Gastroesophageal sphincter (tissue), 4 donors: Measurements from ENCODE around the gene SLC35G3. TPM values are rescaled to one million over a fixed set of nuclear protein-coding genes. Genes with fewer than 3 reads are reported as not detected.
"Not testable (repeated sequence)": the region's sequence is repeated elsewhere in the genome, so short reads cannot be mapped to it uniquely, and the experiment has no call there.

ENCODE experiments used
- ATAC-seq: fragments of 150-250 bp; one replicate; pipeline ENCODE4 v1.9.1; 2016; ENCODE audit warnings: mild to moderate bottlenecking, moderate library complexity
- H3K27ac ChIP-seq, 4 donors: fragments of 200-600 bp; sonication (generic) in 3 of 4; 1 replicate in 3 of 4; 2 replicates in 1 of 4; pipeline ENCODE4 v1.5.1; 2016 to 2019
- H3K27me3 ChIP-seq: fragments of 200-600 bp; sonication (generic); one replicate; pipeline ENCODE4 v1.5.1; 2019
- H3K36me3 ChIP-seq, 2 donors: fragments of 200-600 bp; sonication (generic); one replicate each; pipeline ENCODE4 v1.5.1; 2019; ENCODE audit warnings: control low read depth in 1 of 2
- H3K4me1 ChIP-seq, 3 donors: fragments of 200-600 bp; sonication (generic); 1 replicate in 2 of 3; 2 replicates in 1 of 3; pipeline ENCODE4 v1.5.1; 2016 to 2019; ENCODE audit warnings: control low read depth in 2 of 3
- H3K4me3 ChIP-seq, 2 donors: fragments of 200-600 bp; sonication (generic); one replicate each; pipeline ENCODE4 v1.5.1; 2019; ENCODE audit warnings: mild to moderate bottlenecking in 1 of 2, moderate library complexity in 1 of 2
- H3K9me3 ChIP-seq, 3 donors: fragments of 200-600 bp; sonication (generic); one replicate each; pipeline ENCODE4 v1.5.1; 2017 to 2019; ENCODE audit warnings: control low read depth in 2 of 3
- EP300 ChIP-seq: sonication (generic); formaldehyde crosslinking; IDR thresholded peaks from one replicate; pipeline ENCODE4 v1.6.1; 2017; ENCODE audit warnings: antibody characterized with exemption, mild to moderate bottlenecking
- POLR2A ChIP-seq, 2 donors: fragments of 450-650 bp; IDR thresholded peaks; one replicate each; pipeline ENCODE4 v1.6.1; 2017; ENCODE audit warnings: antibody characterized with exemption in 2 of 2, mild to moderate bottlenecking in 2 of 2, moderate library complexity in 1 of 2
- POLR2AphosphoS5 ChIP-seq: sonication (generic); formaldehyde crosslinking; IDR thresholded peaks from one replicate; pipeline ENCODE4 v1.6.1; 2017; ENCODE audit warnings: antibody characterized with exemption
- WGBS, 2 donors: methylation state at CpG; one replicate each; pipeline ENCODE4 v1.1.5; 2018; ENCODE audit warnings: low coverage in 1 of 2; 5-methylcytosine and 5-hydroxymethylcytosine counted together
- total RNA-seq, 4 donors: library from RNA; depleted of rRNA; stranded (reverse); fragments of >200 nt; gene quantifications; one replicate each; pipeline ENCODE4 v1.1.0, GENCODE V29; 2016
- TF ChIP-seq, protein P1 (sequence below), 4 experiments: fragments of 200-600 bp in 2 of 4; fragments of 450-650 bp in 2 of 4; sonication (generic) in 1 of 4; IDR thresholded peaks; one replicate each; pipeline ENCODE4 v1.5.1; 2017 to 2019; ENCODE audit warnings: antibody characterized with exemption in 4 of 4, mild to moderate bottlenecking in 2 of 4, moderate library complexity in 2 of 4

Gene SLC35G3
- total RNA-seq, 4 donors from 2014 or later, result not detected

DNA sequence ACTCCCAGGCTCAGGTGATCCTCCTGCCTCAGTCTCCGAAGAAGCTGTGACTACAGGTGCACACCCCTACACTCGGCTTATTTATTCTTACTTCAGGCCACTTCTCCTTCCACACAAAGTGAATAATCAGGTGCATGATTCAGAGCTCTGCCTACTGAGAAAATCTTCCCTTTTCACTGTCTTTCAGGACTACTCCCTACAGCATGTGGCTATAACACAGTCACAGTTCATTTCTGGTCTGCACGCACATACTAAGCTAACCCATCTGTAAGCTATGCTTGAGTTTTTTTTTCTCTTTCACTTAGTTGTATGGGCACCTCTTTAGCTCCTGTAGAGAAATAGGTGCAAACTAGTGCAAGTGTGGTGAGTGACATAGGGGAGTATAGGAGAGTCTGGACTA, 41.1 kb upstream of the SLC35G3 start:
- H3K36me3 ChIP-seq, result no peaks in the 10 kb centered on the region
- ATAC-seq, result no peak
- no peak overlapping the region for H3K27ac ChIP-seq
- no peaks in the 10 kb centered on the region for H3K9me3 ChIP-seq
- H3K4me3 ChIP-seq, result no peak overlapping the region
- 82% methylated on average over 2 to 3 of the region's 3 CpGs for WGBS, 2 donors
- peaks cover 28% of the 10 kb centered on the region for H3K27me3 ChIP-seq
- no peaks in the 10 kb centered on the region for H3K4me1 ChIP-seq
- no peak for TF ChIP-seq POLR2AphosphoS5
- no peak for TF ChIP-seq POLR2A (IDR thresholded peaks at IDR 0.05)
- TF ChIP-seq EP300, result no peak
- TF ChIP-seq, protein P1, sequence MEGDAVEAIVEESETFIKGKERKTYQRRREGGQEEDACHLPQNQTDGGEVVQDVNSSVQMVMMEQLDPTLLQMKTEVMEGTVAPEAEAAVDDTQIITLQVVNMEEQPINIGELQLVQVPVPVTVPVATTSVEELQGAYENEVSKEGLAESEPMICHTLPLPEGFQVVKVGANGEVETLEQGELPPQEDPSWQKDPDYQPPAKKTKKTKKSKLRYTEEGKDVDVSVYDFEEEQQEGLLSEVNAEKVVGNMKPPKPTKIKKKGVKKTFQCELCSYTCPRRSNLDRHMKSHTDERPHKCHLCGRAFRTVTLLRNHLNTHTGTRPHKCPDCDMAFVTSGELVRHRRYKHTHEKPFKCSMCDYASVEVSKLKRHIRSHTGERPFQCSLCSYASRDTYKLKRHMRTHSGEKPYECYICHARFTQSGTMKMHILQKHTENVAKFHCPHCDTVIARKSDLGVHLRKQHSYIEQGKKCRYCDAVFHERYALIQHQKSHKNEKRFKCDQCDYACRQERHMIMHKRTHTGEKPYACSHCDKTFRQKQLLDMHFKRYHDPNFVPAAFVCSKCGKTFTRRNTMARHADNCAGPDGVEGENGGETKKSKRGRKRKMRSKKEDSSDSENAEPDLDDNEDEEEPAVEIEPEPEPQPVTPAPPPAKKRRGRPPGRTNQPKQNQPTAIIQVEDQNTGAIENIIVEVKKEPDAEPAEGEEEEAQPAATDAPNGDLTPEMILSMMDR (IDR thresholded peaks at IDR 0.05), result no peak

DNA sequence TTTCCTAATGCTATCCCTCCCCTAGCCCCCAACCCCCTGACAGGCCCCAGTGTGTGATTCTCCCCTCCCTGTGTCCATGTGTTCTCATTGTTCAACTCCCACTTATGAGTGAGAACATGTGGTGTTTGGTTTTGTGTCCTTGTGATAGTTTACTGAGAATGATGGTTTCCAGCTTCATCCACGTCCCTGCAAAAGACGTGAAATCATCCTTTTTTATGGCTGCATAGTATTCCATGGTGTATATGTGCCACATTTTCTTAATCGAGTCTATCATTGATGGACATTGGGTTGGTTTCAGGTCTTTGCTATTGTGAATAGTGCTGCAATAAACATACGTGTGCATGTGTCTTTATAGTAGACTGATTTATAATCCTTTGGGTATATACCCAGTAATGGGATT, 40.1 kb upstream of the SLC35G3 start:
- H3K4me3 ChIP-seq, H3K36me3 ChIP-seq, H3K27ac ChIP-seq, H3K4me1 ChIP-seq, H3K9me3 ChIP-seq, ATAC-seq: not testable (repeated sequence)
- WGBS, 2 donors, result 76 to 79% methylated on average over 3 to 4 of the region's 4 CpGs
- peaks cover 28% of the 10 kb centered on the region for H3K27me3 ChIP-seq

DNA sequence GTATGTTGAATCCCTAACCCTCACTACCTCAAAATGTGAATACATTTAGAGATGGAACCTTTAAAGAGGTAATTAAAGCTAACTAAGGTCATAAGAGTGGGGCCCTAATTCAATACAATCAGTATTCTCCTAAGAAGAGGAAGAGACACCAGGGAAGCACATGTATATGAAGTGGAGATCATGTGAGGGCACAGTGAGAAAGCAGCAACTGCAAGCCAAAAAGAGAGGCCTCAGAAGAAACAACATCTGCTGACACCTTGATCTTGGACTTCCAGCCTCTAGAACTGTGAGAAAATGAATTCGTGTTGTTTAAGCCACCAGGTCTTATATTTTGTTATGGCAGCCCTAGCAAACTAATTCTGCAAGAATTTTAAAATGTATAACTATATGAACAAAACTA, 35.4 kb upstream of the SLC35G3 start:
- ATAC-seq, result no peak
- peaks cover 14% of the 10 kb centered on the region for H3K27me3 ChIP-seq
- TF ChIP-seq, protein P1 (IDR thresholded peaks at IDR 0.05), result no peak
- TF ChIP-seq POLR2AphosphoS5 (no peak), EP300 (no peak), POLR2A (IDR thresholded peaks at IDR 0.05) (no peak)
- 71 to 76% methylated on average over 1 of the region's 1 CpG for WGBS, 2 donors
- H3K4me1 ChIP-seq, result no peaks in the 10 kb centered on the region
- no peak overlapping the region for H3K27ac ChIP-seq
- H3K36me3 ChIP-seq, result no peaks in the 10 kb centered on the region
- H3K9me3 ChIP-seq, result no peaks in the 10 kb centered on the region
- H3K4me3 ChIP-seq, result no peak overlapping the region

DNA sequence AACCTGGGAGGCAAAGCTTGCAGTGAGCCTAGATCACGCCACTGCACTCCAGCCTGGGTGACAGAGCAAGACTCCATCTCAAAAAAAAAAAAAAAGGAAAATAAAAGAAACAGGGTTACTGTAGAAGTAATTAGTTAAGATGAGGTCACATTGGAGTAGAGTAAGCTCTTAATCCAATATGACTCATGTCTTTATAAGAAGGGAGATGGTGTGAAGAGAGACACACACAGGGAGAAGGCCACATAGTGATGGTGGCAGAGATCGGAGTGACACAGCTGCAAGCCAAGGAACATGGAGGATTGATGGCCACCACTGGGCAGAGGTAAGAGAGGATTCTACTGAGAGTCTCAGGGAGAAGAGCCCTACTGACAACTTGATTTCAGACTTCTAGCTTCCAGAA, 33.4 kb upstream of the SLC35G3 start:
- TF ChIP-seq EP300 (no peak), POLR2AphosphoS5 (no peak), POLR2A (IDR thresholded peaks at IDR 0.05) (no peak)
- TF ChIP-seq, protein P1 (IDR thresholded peaks at IDR 0.05), result no peak
- Histone ChIP-seq H3K36me3 (no peaks in the 10 kb centered on the region), H3K4me3 (no peak overlapping the region), H3K27ac (no peak overlapping the region), H3K4me1 (no peaks in the 10 kb centered on the region), H3K27me3 (peaks cover under 1% of the 10 kb centered on the region), H3K9me3 (peaks cover 0 to 4% (median 0%) of the 10 kb centered on the region in 3 donors)
- 84% methylated on average over 2 of the region's 2 CpGs; no CpG with 5 or more reads in 1 of the 2 donors for WGBS, 2 donors
- ATAC-seq, result no peak

DNA sequence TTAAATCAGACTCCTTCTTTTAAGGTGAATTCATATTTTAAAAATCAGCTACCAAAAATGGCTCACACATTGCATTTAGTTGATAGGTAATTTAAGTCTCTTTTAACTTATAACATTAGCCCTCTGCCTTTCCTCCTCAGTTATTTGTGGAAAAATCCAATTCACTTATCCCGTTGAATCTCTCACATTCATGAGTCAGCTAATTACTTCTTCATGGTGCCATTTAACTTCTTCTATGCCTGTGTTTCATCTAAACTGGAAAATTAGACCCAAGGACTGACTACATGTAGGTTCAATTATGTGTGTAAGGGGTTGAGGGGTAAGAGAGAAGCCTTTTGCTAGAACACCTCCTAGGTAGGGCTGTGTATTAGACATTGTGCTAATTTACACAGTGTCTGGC, 30.2 kb upstream of the SLC35G3 start:
- WGBS, 2 donors, result 36 to 38% methylated on average over 1 of the region's 1 CpG
- Histone ChIP-seq H3K36me3 (no peaks in the 10 kb centered on the region), H3K27me3 (peaks cover 7% of the 10 kb centered on the region), H3K4me3 (no peak overlapping the region), H3K27ac (no peak overlapping the region), H3K4me1 (no peaks in the 10 kb centered on the region), H3K9me3 (peaks cover 0 to 10% (median 0%) of the 10 kb centered on the region in 3 donors)
- TF ChIP-seq, protein P1 (IDR thresholded peaks at IDR 0.05), result no peak
- no peak for TF ChIP-seq POLR2AphosphoS5
- no peak for TF ChIP-seq EP300
- no peak for TF ChIP-seq POLR2A (IDR thresholded peaks at IDR 0.05)
- no peak for ATAC-seq
